IPS DF 6.9 (cell line): ENCODE measurements around the gene PRDM5.
"Not testable (repeated sequence)": the region's sequence is repeated elsewhere in the genome, so short reads cannot be mapped to it uniquely, and the experiment has no call there.

ENCODE experiments used
- DNase-seq: peaks from one replicate; pipeline ENCODE4 v3.0.0-alpha.2; 2013; ENCODE audit warnings: low read depth, low spot score
- H3K27ac ChIP-seq: one replicate; pipeline ENCODE4 v1.5.1; 2013; ENCODE audit warnings: low read length, control low read depth
- H3K27me3 ChIP-seq: 2 replicates; pipeline ENCODE4 v1.6.1; 2013; ENCODE audit warnings: mild to moderate bottlenecking, low read length; ENCODE audit not compliant: control insufficient read depth, insufficient read depth
- H3K36me3 ChIP-seq: 2 replicates; pipeline ENCODE4 v1.6.1; 2013; ENCODE audit warnings: low read length; ENCODE audit not compliant: control insufficient read depth, insufficient read depth
- H3K4me1 ChIP-seq: 2 replicates; pipeline ENCODE4 v1.6.1; 2013; ENCODE audit warnings: low read length; ENCODE audit not compliant: control insufficient read depth, insufficient read depth
- H3K4me3 ChIP-seq: 2 replicates; pipeline ENCODE4 v1.5.1; 2013; ENCODE audit warnings: mild to moderate bottlenecking, low read length
- H3K9me3 ChIP-seq: 2 replicates; pipeline ENCODE4 v1.6.1; 2013; ENCODE audit warnings: low read length, inconsistent platforms; ENCODE audit not compliant: control insufficient read depth, insufficient read depth
- WGBS: extraction: QIAGEN DNeasy Blood & Tissue Kit; methylation state at CpG from one replicate; pipeline ENCODE4 v1.1.7; 2013; ENCODE audit warnings: mixed read lengths, missing lambda C conversion rate; ENCODE audit not compliant: insufficient read length, insufficient coverage; 5-methylcytosine and 5-hydroxymethylcytosine counted together

Gene PRDM5

DNA sequence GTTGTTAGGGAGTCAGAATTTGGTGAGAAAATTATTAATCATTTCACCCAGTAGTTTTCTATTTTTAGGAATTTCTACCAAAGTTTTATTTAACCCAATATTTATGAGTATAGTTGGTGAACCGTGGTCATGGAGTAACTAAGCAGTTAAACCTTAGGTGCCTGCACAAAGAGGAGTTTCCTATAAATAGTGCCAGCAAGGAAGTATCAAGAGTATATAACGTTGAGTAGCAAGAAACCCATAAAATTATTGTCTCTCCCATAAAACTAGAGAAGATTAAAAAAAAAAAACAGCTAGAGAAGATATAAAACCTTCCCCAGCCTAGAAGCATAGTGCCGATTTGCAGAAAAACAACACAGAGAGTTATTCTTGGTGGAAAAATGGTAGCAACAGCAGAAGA lies 158.9 kb downstream of the PRDM5 start:
- no peaks in the 10 kb centered on the region for H3K36me3 ChIP-seq
- H3K9me3 ChIP-seq: no peaks in the 10 kb centered on the region
- H3K27me3 ChIP-seq: no peaks in the 10 kb centered on the region
- no peak overlapping the region for H3K27ac ChIP-seq
- H3K4me3 ChIP-seq: no peak overlapping the region
- DNase-seq: no peak
- H3K4me1 ChIP-seq: no peaks in the 10 kb centered on the region
- WGBS: no CpG with 5 or more reads among the region's 3 CpGs

- no peak overlapping the region for H3K27ac ChIP-seq
- no peak overlapping the region for H3K4me3 ChIP-seq
- no peak for DNase-seq
- no peaks in the 10 kb centered on the region for H3K36me3 ChIP-seq
- WGBS: no CpG with 5 or more reads among the region's 2 CpGs
- H3K4me1 ChIP-seq: no peaks in the 10 kb centered on the region
- no peaks in the 10 kb centered on the region for H3K9me3 ChIP-seq
- H3K27me3 ChIP-seq: no peaks in the 10 kb centered on the region
Measured at GRCh38 chr4:120761070-120761469, 161.5 kb downstream of the PRDM5 start.

- Histone ChIP-seq H3K27ac (no peak overlapping the region), H3K4me1 (no peaks in the 10 kb centered on the region), H3K4me3 (no peak overlapping the region), H3K27me3 (no peaks in the 10 kb centered on the region), H3K9me3 (no peaks in the 10 kb centered on the region), H3K36me3 (no peaks in the 10 kb centered on the region)
- no CpG with 5 or more reads among the region's 2 CpGs for WGBS
- DNase-seq: no peak
Measured at GRCh38 chr4:120760047-120760446, 162.5 kb downstream of the PRDM5 start.

DNA sequence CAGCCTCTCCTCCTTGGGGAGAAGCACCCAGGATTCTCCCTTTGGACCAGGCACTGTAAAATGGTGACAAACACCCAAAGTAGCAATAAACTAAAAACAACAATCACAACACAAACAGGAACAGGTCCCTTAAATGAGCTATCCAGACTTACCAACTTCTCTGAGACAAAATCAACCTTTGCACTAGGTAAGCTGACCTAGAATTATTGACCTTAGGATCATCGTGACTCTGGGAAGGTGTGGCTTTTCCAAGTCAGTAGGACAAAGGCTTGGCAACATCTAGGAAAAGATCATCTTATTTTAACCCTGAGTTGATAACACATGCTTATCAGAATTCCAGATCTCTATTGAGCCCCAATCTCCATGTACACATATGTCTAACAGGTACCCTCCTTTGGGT lies 166.7 kb downstream of the PRDM5 start:
- Histone ChIP-seq H3K36me3 (no peaks in the 10 kb centered on the region), H3K27me3 (no peaks in the 10 kb centered on the region), H3K4me3 (no peak overlapping the region), H3K9me3 (no peaks in the 10 kb centered on the region), H3K4me1 (no peaks in the 10 kb centered on the region), H3K27ac (no peak overlapping the region)
- WGBS: no CpG with 5 or more reads among the region's 1 CpG
- DNase-seq: no peak

DNA sequence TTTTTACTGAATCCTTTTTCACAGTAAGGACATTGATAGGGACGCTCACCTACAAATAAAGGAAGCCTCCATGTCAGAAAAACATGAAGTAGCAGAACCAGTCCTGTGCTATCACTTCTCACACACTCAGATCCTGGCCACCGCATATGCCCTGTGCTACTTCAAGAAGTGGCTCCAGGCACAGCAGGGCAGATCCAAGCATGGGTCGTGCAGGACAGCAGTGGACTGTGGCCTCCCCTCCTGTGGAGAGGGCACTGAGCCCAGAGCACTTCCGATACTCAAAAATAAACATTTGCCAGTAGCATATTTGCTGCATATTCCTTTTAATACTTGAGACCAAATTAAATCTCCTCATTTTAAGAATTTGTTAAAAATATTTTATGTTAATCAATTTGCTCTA lies 167.9 kb downstream of the PRDM5 start:
- Histone ChIP-seq H3K36me3 (no peaks in the 10 kb centered on the region), H3K4me3 (no peak overlapping the region), H3K27ac (no peak overlapping the region), H3K4me1 (no peaks in the 10 kb centered on the region), H3K9me3 (no peaks in the 10 kb centered on the region), H3K27me3 (no peaks in the 10 kb centered on the region)
- DNase-seq: no peak
- no CpG with 5 or more reads among the region's 4 CpGs for WGBS

GRCh38 chr4:120753854-120754253 lies 168.7 kb downstream of the PRDM5 start:
- 100% methylated on average over 1 of the region's 1 CpG for WGBS
- H3K4me3 ChIP-seq: no peak overlapping the region
- H3K4me1 ChIP-seq: no peaks in the 10 kb centered on the region
- no peak for DNase-seq
- H3K27ac ChIP-seq: no peak overlapping the region
- no peaks in the 10 kb centered on the region for H3K27me3 ChIP-seq
- H3K36me3 ChIP-seq: no peaks in the 10 kb centered on the region
- H3K9me3 ChIP-seq: no peaks in the 10 kb centered on the region

- no CpG with 5 or more reads among the region's 5 CpGs for WGBS
- H3K9me3 ChIP-seq: no peaks in the 10 kb centered on the region
- no peak overlapping the region for H3K4me3 ChIP-seq
Measured at GRCh38 chr4:120750152-120750525, 172.4 kb downstream of the PRDM5 start.

GRCh38 chr4:120749445-120750151 lies 172.9 kb downstream of the PRDM5 start:
- Histone ChIP-seq H3K4me3 (no peak overlapping the region), H3K27me3 (no peaks in the 10 kb centered on the region), H3K9me3 (no peaks in the 10 kb centered on the region), H3K36me3 (no peaks in the 10 kb centered on the region), H3K27ac (no peak overlapping the region), H3K4me1 (no peaks in the 10 kb centered on the region)
- WGBS: no CpG with 5 or more reads among the region's 6 CpGs
- DNase-seq: no peak

More at GRCh38 chr4:120750152-120750525, 172.4 kb downstream of the PRDM5 start:
- H3K36me3 ChIP-seq: no peaks in the 10 kb centered on the region
- no peak for DNase-seq
- no peaks in the 10 kb centered on the region for H3K4me1 ChIP-seq
- H3K27me3 ChIP-seq: no peaks in the 10 kb centered on the region
- no peak overlapping the region for H3K27ac ChIP-seq

DNA sequence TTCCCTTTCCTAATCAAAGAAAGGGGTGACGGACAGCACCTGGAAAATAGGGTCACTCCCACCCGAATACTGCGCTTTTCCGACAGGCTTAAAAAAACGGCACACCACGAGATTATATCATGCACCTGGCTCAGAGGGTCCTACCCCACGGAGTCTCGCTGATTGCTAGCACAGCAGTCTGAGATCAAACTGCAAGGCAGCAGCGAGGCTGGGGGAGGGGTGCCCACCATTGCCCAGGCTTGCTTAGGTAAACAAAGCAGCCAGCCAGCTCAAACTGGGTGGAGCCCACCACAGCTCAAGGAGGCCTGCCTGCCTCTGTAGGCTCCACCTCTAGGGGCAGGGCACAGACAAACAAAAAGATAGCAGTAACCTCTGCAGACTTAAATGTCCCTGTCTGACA lies 180.9 kb downstream of the PRDM5 start:
- not testable (repeated sequence) for H3K36me3 ChIP-seq, H3K4me1 ChIP-seq, DNase-seq, H3K4me3 ChIP-seq, H3K27me3 ChIP-seq, H3K9me3 ChIP-seq, H3K27ac ChIP-seq
- WGBS: no CpG with 5 or more reads among the region's 9 CpGs

DNA sequence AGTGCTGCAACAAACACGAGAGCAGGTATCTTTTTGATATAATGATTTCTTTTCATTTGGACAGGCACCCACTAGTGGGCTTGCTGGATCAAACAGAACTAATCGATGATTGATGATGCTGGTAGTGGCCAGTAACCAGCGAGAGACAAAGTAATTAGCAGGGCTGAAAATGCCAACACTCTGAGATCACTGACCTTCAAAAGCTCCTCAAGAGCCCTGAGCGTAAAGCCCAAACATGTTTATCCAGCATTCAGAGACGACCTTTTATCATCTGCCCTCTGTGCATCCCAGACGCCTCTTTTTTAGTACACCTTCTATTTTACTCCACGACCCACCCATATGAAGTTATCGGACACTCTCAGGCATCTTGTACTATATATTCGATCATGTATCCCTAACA lies 186.2 kb downstream of the PRDM5 start:
- H3K27ac ChIP-seq: no peak overlapping the region
- no peak for DNase-seq
- no peaks in the 10 kb centered on the region for H3K9me3 ChIP-seq
- WGBS: 100% methylated on average over 2 of the region's 9 CpGs
- no peak overlapping the region for H3K4me3 ChIP-seq
- H3K36me3 ChIP-seq: no peaks in the 10 kb centered on the region
- H3K4me1 ChIP-seq: 0 out of 2 replicates have a peak, but pooled peaks cover 1% of the 10 kb centered on the region
- H3K27me3 ChIP-seq: no peaks in the 10 kb centered on the region

DNA sequence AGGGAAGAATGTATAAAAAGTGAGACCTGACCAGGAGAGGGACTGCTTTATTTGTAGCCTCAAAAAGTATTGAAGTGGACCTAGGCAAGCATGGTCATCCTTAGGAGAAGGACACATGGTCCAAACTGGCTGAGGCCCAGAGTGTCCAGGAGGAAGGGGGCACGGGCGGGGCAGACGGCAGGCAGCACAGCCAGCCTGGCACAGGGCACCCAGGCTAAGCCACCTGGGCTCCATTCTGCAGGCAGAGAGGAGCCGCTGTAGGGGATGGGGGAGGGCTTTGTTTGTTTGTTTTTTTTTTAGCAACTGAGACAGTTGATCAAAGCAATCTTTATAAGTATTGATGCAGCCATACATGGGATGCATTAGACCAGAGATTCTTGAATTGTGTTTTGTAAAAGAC lies 188.6 kb downstream of the PRDM5 start:
- H3K4me3 ChIP-seq: no peak overlapping the region
- WGBS: no CpG with 5 or more reads among the region's 4 CpGs
- no peak for DNase-seq
- H3K36me3 ChIP-seq: no peaks in the 10 kb centered on the region
- peaks cover 1% of the 10 kb centered on the region; the same call in 1 of the 2 replicates for H3K4me1 ChIP-seq
- no peak overlapping the region for H3K27ac ChIP-seq
- no peaks in the 10 kb centered on the region for H3K27me3 ChIP-seq
- H3K9me3 ChIP-seq: no peaks in the 10 kb centered on the region
